CD4-positive, alpha-beta T cell treated with Interleukin-12 subunit alpha and Interleukin-12 subunit beta, for 1 hour (primary cell): ENCODE data around the gene UIMC1.

Experiments used
- DNase-seq: peaks from one replicate; pipeline ENCODE4 v3.0.0-alpha.2; 2020

Gene UIMC1

GRCh38 chr5:176952531-176953193 is 53.9 kb downstream of the UIMC1 start:
- no peak for DNase-seq

DNA sequence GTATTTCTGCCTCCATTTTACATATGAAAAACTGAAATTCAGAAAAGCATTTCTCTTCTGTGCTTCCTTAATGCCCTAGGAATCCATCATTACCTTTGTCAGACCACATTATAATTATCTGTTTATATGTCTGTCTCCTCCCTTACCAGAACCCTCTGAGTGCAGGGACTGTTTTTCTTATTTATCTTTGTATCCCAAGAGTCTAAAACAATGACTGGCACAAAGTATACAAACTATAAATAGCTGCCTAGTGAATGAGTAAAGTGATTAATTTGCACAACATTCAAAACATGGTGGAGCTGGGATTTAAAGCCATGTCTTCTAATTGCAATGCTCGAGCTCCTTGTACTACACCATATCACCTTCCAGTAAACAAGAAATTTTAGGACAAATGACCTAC is 58.1 kb downstream of the UIMC1 start:
- DNase-seq = no peak

GRCh38 chr5:176947847-176948246 is 58.7 kb downstream of the UIMC1 start:
- DNase-seq = no peak

DNA sequence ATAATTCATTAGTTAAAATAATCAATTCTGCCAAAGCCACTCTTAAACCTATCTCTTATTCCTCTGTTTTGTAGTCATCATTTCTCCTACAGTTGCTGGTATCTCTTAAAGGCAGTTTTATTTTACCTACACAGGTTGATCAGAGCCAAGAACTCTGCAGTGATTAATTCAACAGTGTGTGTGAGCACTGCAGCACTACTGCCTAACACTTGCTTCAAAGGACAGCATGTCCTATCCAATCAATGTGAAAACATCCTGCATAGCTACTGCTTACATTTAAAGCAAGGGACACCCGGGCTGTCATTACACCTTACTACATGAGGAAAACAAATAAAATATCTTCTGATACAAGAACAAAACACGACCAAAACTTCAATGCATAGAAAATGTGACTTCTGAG is 62.3 kb downstream of the UIMC1 start:
- no peak for DNase-seq

GRCh38 chr5:176943816-176944215 is 62.8 kb downstream of the UIMC1 start:
- no peak for DNase-seq

DNA sequence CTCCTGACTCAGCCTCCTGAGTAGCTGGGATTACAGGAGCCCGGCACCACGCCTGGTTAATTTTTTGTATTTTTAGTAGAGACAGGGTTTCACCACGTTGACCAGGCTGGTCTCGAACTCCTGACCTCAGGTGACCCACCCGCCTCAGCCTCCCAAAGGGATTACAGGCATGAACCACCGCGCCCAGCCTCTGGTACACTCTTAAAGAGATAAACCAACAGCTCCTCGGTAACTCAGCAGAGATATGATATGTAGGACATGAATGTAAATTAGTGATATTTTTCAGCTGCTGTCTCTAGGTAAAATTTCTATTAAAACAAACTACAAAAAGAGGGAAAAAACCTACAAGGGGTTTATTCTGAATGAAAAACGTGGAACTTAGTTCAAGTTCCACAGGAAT is 64.6 kb downstream of the UIMC1 start:
- no peak for DNase-seq

DNA sequence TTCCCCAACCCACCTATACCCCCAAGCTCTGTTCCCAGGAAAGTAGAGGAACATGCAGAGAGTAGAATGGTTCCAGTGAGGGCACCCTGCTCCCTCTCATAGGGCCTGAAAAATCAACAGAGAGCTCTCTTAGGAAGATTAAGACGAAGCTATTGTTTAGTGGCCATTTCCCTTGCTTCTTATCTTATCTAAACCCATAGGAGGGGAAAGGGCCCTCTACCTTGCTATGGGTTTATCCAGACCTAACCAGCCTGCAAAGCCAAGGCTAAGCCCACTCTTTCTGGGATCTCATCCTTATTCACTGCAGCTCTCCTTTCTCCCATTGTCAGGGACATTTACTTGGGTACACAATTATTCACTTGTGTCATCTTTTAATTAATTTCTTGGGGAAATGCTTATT is 68.1 kb downstream of the UIMC1 start:
- no peak for DNase-seq

- DNase-seq = no peak
These were observed 71.6 kb downstream of the UIMC1 start for GRCh38 chr5:176935017-176935416.

DNA sequence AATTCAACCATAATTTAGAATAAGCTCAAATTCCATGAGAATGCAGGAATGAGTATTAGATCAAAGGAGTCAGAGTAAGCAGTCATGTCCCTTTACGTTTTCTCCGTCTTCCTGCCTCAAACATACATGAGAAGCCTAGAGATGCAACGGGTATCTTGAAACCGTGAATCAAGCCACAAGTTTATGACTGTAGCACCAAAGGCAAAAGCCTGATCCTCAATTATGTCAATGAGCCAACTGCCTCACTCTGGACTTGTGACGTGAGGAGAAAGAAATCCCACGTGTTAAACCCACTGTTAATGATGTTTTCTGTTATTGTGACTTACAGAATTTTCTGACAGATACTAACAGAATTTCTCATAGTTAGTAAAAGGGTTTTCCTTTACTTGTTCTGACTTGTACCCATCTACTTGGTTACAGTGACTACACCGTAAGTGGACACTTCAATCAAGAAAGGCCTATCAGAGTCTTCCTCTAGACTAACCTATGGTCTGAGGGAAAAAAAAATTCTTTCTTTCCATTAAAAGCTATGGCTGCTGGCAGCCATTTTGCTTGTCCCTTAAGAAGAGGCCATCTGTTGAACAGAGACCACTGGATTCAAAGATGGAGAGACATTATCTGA is 72.2 kb downstream of the UIMC1 start:
- DNase-seq = no peak

GRCh38 chr5:176929654-176930053 is 76.9 kb downstream of the UIMC1 start:
- DNase-seq = peak; percentile 4

DNA sequence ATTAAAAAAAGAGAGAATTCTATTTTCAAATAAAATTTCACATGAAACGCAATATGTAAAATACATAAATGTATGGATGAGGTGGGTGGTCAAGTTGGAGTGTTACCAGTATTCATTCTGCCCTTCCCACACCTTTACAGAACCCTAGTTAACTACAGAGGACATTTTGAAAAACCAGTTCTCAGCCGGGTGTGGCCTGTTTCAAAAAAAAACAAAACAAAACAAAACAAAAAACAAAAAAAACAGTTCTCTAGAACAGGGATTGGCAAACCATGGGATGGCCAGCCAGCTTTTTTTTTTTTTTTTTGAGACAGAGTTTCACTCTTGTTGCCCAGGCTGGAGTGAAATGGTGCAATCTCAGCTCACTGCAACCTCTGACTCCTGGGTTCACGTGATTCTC is 79.0 kb downstream of the UIMC1 start:
- no peak for DNase-seq

DNA sequence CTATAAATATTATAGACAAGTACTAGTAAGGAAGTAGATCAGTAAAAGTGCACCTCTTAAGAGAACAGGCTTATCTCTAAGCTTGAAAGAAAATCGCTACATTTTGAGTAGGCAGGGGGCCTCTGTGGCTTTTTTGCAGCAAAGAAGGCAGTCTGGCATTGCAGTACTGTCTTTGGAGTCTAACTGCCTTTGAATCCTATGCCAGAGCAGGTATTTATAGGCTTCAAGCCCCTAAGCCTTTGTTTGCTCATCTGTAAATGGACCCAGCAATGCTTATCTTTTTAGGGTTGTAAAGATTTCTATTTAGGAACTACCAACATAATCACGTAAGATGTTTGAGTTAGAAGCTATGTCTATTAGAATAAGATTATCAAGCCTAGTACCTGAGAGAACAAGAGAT is 83.8 kb downstream of the UIMC1 start:
- DNase-seq = no peak

DNA sequence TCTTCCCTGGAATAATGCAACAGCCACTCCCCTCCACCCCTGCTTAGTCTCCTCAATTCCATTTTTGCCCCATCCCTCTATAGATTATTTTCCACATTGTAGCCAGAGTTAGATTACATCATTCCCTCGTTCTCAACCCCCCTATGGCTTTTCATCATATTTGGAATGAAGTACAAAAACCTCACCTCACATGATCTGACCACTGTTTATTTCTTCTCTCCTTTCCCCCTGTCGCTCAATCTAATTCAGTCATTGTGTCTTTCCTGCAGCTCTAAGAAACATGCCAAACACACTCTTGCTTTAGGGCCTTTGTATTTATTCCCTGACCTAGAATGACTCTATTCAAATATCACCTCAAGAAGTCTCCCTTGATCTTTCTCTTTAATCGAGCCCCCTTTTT is 84.9 kb downstream of the UIMC1 start:
- DNase-seq = no peak

GRCh38 chr5:176918613-176919012 is 88.0 kb downstream of the UIMC1 start:
- DNase-seq = no peak

GRCh38 chr5:176916337-176916736 is 90.2 kb downstream of the UIMC1 start:
- DNase-seq = no peak

GRCh38 chr5:176915906-176916305 is 90.7 kb downstream of the UIMC1 start:
- DNase-seq = no peak

DNA sequence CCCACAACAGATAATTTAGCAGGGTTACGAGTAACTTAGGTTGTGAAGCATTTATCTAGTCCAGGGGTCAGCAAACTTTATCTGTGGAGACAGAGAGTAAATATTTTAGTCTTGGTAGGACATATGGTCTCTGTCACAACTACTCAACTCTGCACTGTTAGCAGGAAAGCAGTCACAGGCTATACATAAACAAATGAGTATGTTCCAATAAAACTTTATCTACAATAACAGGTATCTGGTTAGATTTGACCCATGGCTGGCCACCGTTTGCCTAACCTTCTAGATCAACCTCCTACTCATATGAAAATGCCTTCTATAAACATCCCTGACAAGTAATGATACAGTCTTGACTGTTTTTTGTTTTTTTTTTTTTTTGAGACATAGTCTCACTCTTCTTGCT is 94.5 kb downstream of the UIMC1 start:
- no peak for DNase-seq

DNA sequence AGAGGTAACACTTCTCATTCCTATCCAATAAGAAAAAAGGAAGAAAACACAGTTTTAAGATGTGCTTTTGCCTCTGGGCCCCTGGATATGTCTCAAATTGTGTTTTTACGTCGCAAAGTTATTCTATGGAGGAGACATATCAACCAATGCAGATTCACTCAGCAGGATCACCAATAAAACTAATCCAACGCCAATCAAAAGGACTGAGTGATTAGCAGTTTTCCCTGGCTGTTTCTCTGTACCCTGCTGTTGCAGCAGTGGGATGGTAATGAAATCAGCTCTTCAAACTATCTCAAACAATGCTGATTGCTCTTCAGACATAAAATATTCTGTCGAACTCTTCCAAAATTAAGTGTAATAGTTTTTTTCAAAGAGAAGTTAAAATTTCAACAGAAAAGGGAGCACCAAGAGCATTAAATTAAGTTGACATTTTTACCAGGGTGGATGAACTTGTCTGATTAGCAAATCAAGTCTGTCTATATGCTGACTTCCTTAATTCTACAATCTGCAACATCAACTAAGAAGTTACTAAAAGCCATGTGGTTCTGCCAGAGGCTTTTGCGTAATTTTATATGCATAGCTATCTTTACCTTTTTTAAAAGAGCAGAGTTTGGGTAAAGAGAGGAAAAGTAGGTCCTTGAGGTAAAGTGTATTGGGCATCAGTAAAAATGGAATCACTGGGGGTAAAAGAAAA is 97.8 kb downstream of the UIMC1 start:
- no peak for DNase-seq

- no peak for DNase-seq
These were observed 99.8 kb downstream of the UIMC1 start for GRCh38 chr5:176906796-176907195.

GRCh38 chr5:176906126-176906525 is 100.5 kb downstream of the UIMC1 start:
- DNase-seq = no peak

- no peak for DNase-seq
These were observed 102.3 kb downstream of the UIMC1 start for GRCh38 chr5:176904276-176904675.

- no peak for DNase-seq
These were observed 103.5 kb downstream of the UIMC1 start for GRCh38 chr5:176902911-176903664.

DNA sequence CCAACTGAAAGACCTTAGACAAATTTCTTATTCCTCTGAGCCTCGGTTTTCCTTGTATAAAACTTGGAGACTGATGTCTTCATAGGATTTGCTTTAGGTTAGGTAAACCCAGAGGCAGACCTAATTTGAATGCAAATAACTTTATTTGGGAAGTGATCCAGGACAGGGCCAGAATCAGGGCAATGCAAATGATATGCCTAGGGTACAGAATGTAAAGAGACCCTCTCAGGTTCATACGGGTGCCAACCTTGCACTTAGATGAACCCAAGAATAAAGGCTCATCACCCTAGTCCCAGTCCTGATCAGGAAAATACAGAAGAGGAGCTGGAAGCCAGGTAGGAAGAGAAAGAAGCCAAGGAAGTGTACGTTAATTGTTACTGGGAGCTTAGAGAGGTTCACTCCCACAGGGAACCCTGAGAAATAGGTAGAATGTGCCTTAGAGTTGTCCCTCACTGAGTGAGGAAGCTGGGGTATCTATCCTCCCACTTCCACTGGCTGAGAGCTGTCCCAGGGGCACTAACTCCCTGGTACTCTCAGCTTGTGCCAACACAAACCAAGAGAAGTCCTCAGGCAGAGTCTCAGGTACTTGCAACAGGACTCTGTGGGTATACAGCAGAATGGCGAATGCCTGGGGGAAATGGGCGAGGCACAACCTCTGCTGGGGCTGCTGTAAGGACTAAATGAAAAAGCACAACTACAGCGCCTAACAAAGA is 104.3 kb downstream of the UIMC1 start:
- no peak for DNase-seq
